Neuronal stem cell (in vitro differentiated cells): ENCODE data around the gene PLCB2.

Experiments used
- DNase-seq: peaks from one replicate; pipeline ENCODE4 v3.0.0-alpha.2; 2013; ENCODE audit warnings: low spot score
- H2AFZ ChIP-seq: one replicate; pipeline ENCODE4 v1.6.1; 2013; ENCODE audit warnings: mild to moderate bottlenecking, low read length, inconsistent platforms
- H2AK5ac ChIP-seq: 2 replicates; pipeline ENCODE4 v1.6.1; 2013; ENCODE audit warnings: low read depth, mild to moderate bottlenecking, inconsistent platforms, low read length, moderate library complexity, mixed read lengths
- H2BK120ac ChIP-seq: 2 replicates; pipeline ENCODE4 v1.6.1; 2013; ENCODE audit warnings: low read depth, mild to moderate bottlenecking, inconsistent platforms, low read length, moderate library complexity, mixed read lengths
- H2BK12ac ChIP-seq: one replicate; pipeline ENCODE4 v1.6.1; 2013; ENCODE audit warnings: low read length, inconsistent platforms
- H2BK15ac ChIP-seq: 2 replicates; pipeline ENCODE4 v1.6.1; 2013; ENCODE audit warnings: mild to moderate bottlenecking, low read length, inconsistent platforms, mixed read lengths
- H2BK5ac ChIP-seq: one replicate; pipeline ENCODE4 v1.6.1; 2013; ENCODE audit warnings: inconsistent platforms, mild to moderate bottlenecking, low read length, moderate library complexity
- H3K14ac ChIP-seq: one replicate; pipeline ENCODE4 v1.6.1; 2013; ENCODE audit warnings: low read length, inconsistent platforms
- H3K18ac ChIP-seq: 2 replicates; pipeline ENCODE4 v1.6.1; 2013; ENCODE audit warnings: low read length, inconsistent platforms
- H3K23ac ChIP-seq: 2 replicates; pipeline ENCODE4 v1.6.1; 2013; ENCODE audit warnings: low read depth, mild to moderate bottlenecking, mixed read lengths, low read length, inconsistent platforms; ENCODE audit not compliant: poor library complexity
- H3K27ac ChIP-seq: replicated peaks from 3 replicates; pipeline ENCODE4 v1.5.1; 2013; ENCODE audit warnings: low read length, inconsistent platforms
- H3K27me3 ChIP-seq, 3 experiments: 2 replicates each; pipeline ENCODE4 v1.6.1; 2013; ENCODE audit warnings: low read length in 3 of 3, mild to moderate bottlenecking in 2 of 3, inconsistent platforms in 1 of 3, low read depth in 1 of 3, mixed read lengths in 1 of 3, moderate library complexity in 1 of 3; ENCODE audit not compliant: control insufficient read depth in 3 of 3, insufficient read depth in 3 of 3
- H3K36me3 ChIP-seq, 2 donors: replicated peaks in 1 of 2; 2 replicates each; pipeline ENCODE4 v1.6.1; 2013; ENCODE audit warnings: low read length in 2 of 2; ENCODE audit not compliant: control insufficient read depth in 2 of 2, insufficient read depth in 2 of 2
- H3K4ac ChIP-seq: 2 replicates; pipeline ENCODE4 v1.6.1; 2013; ENCODE audit warnings: inconsistent platforms, mild to moderate bottlenecking, low read length, moderate library complexity
- H3K4me1 ChIP-seq, 2 donors: 1 replicate in 1 of 2; 2 replicates in 1 of 2; pipeline ENCODE4 v1.6.1; 2013; ENCODE audit warnings: low read length in 2 of 2, low read depth in 1 of 2; ENCODE audit not compliant: control insufficient read depth in 2 of 2, insufficient read depth in 1 of 2
- H3K4me2 ChIP-seq: one replicate; pipeline ENCODE4 v1.6.1; 2013; ENCODE audit warnings: mild to moderate bottlenecking, low read length, inconsistent platforms; ENCODE audit not compliant: insufficient read depth, poor library complexity, severe bottlenecking
- H3K4me3 ChIP-seq, 2 donors: 2 replicates each; pipeline ENCODE4 v1.5.1; 2013; ENCODE audit warnings: low read length in 2 of 2, mild to moderate bottlenecking in 2 of 2, inconsistent platforms in 1 of 2, moderate library complexity in 1 of 2
- H3K79me1 ChIP-seq: one replicate; pipeline ENCODE4 v1.6.1; 2013; ENCODE audit warnings: low read depth, mild to moderate bottlenecking, inconsistent platforms, low read length, moderate library complexity
- H3K9ac ChIP-seq: one replicate; pipeline ENCODE4 v1.6.1; 2013; ENCODE audit warnings: mild to moderate bottlenecking, low read depth, low read length, inconsistent platforms; ENCODE audit not compliant: poor library complexity
- H3K9me3 ChIP-seq, 2 donors: replicated peaks in 1 of 2; 2 replicates each; pipeline versions ENCODE3 to v1.6.1; 2013; ENCODE audit warnings: low read length in 2 of 2, mild to moderate bottlenecking in 2 of 2, inconsistent platforms in 1 of 2, low read depth in 1 of 2, mixed read lengths in 1 of 2, moderate library complexity in 1 of 2; ENCODE audit not compliant: control insufficient read depth in 2 of 2, insufficient read depth in 1 of 2
- H4K8ac ChIP-seq: one replicate; pipeline ENCODE4 v1.6.1; 2013; ENCODE audit warnings: low read depth, mild to moderate bottlenecking, inconsistent platforms, low read length, moderate library complexity
- H4K91ac ChIP-seq: one replicate; pipeline ENCODE4 v1.6.1; 2013; ENCODE audit warnings: low read length, low read depth, mild to moderate bottlenecking, inconsistent platforms; ENCODE audit not compliant: poor library complexity
- WGBS, 2 donors: extraction: QIAGEN DNeasy Blood & Tissue Kit; methylation state at CpG; one replicate each; pipeline ENCODE4 v1.1.7; 2013; ENCODE audit warnings: missing lambda C conversion rate in 2 of 2, mixed read lengths in 1 of 2; ENCODE audit not compliant: insufficient read length in 2 of 2, insufficient replicate concordance in 1 of 2; ENCODE audit errors: extremely low coverage in 2 of 2; 5-methylcytosine and 5-hydroxymethylcytosine counted together

Gene PLCB2

DNA sequence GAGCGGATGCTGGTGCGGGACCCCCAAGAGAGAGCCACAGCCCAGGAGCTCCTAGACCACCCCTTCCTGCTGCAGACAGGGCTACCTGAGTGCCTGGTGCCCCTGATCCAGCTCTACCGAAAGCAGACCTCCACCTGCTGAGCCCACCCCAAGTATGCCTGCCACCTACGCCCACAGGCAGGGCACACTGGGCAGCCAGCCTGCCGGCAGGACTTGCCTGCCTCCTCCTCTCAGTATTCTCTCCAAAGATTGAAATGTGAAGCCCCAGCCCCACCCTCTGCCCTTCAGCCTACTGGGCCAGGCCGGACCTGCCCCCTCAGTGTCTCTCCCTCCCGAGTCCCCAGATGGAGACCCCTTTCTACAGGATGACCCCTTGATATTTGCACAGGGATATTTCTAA lies 31.8 kb downstream of the PLCB2 start:
- H2BK15ac ChIP-seq, result no peak overlapping the region
- H2BK12ac ChIP-seq, result no peak overlapping the region
- no peak overlapping the region for H4K91ac ChIP-seq
- H3K14ac ChIP-seq, result no peak overlapping the region
- peaks cover 1% of the 10 kb centered on the region for H3K79me1 ChIP-seq
- peaks cover 0 to 27% (median 10%) of the 10 kb centered on the region in 3 experiments for H3K27me3 ChIP-seq
- H3K4me2 ChIP-seq, result no peak overlapping the region
- H3K18ac ChIP-seq, result no peak overlapping the region
- no peaks in the 10 kb centered on the region for H3K36me3 ChIP-seq
- no peak overlapping the region for H2BK120ac ChIP-seq
- H3K23ac ChIP-seq, result no peak overlapping the region
- no peak overlapping the region for H2BK5ac ChIP-seq
- no peak overlapping the region for H3K9ac ChIP-seq
- H3K9me3 ChIP-seq, result peaks cover 0 to 2% of the 10 kb centered on the region in 2 donors
- H3K4ac ChIP-seq, result no peak overlapping the region
- H2AFZ ChIP-seq, result peak overlapping the region; percentile 21
- WGBS, 2 donors, result no CpG with 5 or more reads among the region's 7 CpGs
- no peak overlapping the region for H4K8ac ChIP-seq
- H3K4me3 ChIP-seq, result no peak overlapping the region
- no peak overlapping the region for H3K27ac ChIP-seq
- no peak for DNase-seq
- peaks cover 4 to 31% of the 10 kb centered on the region in 2 donors for H3K4me1 ChIP-seq
- peak overlapping the region; percentile 44 for H2AK5ac ChIP-seq

DNA sequence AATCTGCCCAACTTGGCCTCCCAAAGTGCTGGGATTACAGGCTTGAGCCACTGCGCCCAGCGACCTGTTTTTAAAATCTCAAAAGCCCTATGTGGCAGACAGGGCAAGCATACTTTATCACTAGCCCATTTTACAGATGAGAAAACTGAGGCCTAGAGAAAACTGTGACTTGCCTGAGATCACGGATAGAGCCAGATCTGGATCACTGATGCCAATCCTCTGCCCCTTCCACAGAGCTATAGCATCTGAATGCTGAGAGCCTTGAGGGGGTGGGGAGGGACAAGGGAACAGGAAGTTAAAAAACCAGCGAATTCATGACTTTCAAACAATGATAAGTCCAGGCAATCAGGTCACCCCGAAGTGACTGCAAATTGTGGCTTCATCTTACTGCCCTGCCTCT lies 32.2 kb downstream of the PLCB2 start:
- H3K4ac ChIP-seq, result no peak overlapping the region
- no peak overlapping the region for H2BK12ac ChIP-seq
- peaks cover 4 to 27% of the 10 kb centered on the region in 2 donors for H3K4me1 ChIP-seq
- no peak for DNase-seq
- H3K4me3 ChIP-seq, result no peak overlapping the region
- no peak overlapping the region for H2BK15ac ChIP-seq
- H3K9me3 ChIP-seq, result peaks cover 0 to 2% of the 10 kb centered on the region in 2 donors
- H3K14ac ChIP-seq, result no peak overlapping the region
- no peak overlapping the region for H2BK5ac ChIP-seq
- peaks cover 0 to 22% (median 7%) of the 10 kb centered on the region in 3 experiments for H3K27me3 ChIP-seq
- H2BK120ac ChIP-seq, result no peak overlapping the region
- H4K8ac ChIP-seq, result no peak overlapping the region
- no peak overlapping the region for H2AFZ ChIP-seq
- no peak overlapping the region for H3K27ac ChIP-seq
- no peak overlapping the region for H4K91ac ChIP-seq
- no peaks in the 10 kb centered on the region for H3K36me3 ChIP-seq
- no CpG with 5 or more reads among the region's 5 CpGs for WGBS, 2 donors
- no peak overlapping the region for H3K9ac ChIP-seq
- no peak overlapping the region for H3K4me2 ChIP-seq
- peaks cover 1% of the 10 kb centered on the region for H3K79me1 ChIP-seq
- H3K23ac ChIP-seq, result no peak overlapping the region
- peak overlapping the region; percentile 44 for H2AK5ac ChIP-seq
- H3K18ac ChIP-seq, result no peak overlapping the region

DNA sequence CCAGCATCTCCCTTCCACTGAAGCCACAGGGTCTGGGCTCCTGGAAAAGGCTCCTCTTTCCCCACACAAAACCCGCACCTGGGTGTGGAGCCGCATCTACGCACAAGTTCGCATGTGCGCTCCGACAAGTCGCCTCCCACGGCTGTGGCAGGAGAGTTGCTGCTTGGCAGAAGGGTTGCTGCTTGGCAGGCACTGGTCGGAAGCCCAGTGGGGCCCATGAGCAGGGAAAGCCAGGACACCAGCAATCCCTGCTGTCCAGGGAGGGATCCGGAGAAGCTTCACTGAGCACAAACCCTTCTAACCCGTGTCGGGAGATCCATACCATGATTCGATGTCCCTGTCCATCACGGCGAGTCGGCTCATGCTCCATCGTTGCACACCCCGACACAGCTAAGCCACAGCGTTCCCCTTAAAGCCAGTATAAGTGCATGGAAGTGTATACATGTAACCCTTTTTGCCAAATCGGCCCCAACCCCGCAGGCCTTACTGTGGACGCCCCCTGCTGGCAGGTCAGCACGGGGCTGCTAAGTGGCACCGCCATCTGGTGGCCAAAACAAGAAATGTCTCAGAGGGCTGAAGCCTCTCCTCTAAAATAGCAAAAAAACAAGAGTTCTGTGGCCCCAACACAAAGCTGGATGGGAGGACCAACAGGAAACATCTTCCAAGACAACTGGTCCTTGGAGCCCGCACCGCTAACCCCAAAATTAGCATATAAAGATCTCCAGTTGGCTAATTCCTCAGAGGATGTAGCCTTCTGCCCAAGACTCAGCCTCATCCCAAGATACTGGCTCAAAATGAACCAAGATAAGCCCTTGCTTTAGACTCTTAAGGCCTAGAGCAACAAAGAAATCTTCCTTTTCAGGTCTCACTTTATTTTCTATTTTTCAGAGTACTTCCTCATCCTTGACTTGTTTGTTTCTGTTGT lies 33.1 kb downstream of the PLCB2 start:
- H3K27me3 ChIP-seq, result peaks cover 0 to 13% (median 0%) of the 10 kb centered on the region in 3 experiments

DNA sequence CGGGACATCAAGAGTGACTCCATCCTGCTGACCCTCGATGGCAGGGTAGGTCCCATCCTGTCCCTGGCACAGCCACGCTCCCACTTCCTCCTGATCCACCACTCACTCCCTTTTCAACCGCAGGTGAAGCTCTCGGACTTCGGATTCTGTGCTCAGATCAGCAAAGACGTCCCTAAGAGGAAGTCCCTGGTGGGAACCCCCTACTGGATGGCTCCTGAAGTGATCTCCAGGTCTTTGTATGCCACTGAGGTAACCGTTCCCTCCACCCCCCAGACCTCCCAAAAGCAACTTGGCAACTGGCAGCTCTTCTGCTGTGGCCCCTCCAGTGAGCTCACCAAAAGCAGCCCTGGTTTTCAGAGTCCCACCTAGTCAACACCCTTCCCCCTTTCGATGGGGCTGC lies 34.3 kb downstream of the PLCB2 start:
- peaks cover 0 to 3% of the 10 kb centered on the region in 2 donors for H3K9me3 ChIP-seq
- WGBS, 2 donors, result no CpG with 5 or more reads among the region's 9 CpGs
- H2BK120ac ChIP-seq, result peak overlapping the region; percentile 54
- H3K18ac ChIP-seq, result peak overlapping the region; percentile 20
- peak overlapping the region; percentile 67 for H2AK5ac ChIP-seq
- no peak overlapping the region for H3K4me3 ChIP-seq
- no peak overlapping the region for H2BK12ac ChIP-seq
- no peak overlapping the region for H3K4me2 ChIP-seq
- H2BK5ac ChIP-seq, result no peak overlapping the region
- DNase-seq, result no peak
- peaks cover 1% of the 10 kb centered on the region for H3K79me1 ChIP-seq
- H3K14ac ChIP-seq, result no peak overlapping the region
- no peak overlapping the region for H4K91ac ChIP-seq
- no peak overlapping the region for H3K4ac ChIP-seq
- H3K36me3 ChIP-seq, result no peaks in the 10 kb centered on the region
- H3K23ac ChIP-seq, result peak overlapping the region; percentile 11
- peaks cover 0 to 19% of the 10 kb centered on the region in 2 donors for H3K4me1 ChIP-seq
- H2BK15ac ChIP-seq, result peak overlapping the region; percentile 65
- no peak overlapping the region for H3K27ac ChIP-seq
- peaks cover 0 to 4% (median 0%) of the 10 kb centered on the region in 3 experiments for H3K27me3 ChIP-seq
- H4K8ac ChIP-seq, result no peak overlapping the region
- no peak overlapping the region for H2AFZ ChIP-seq
- H3K9ac ChIP-seq, result peak overlapping the region; percentile 53

More for the DNA sequence above, 33.1 kb downstream of the PLCB2 start:
- Histone ChIP-seq H3K27ac (no peak overlapping the region), H3K4me2 (no peak overlapping the region), H2BK15ac (no peak overlapping the region), H3K9ac (no peak overlapping the region), H2BK5ac (no peak overlapping the region), H3K4me3 (no peak overlapping the region), H3K36me3 (no peaks in the 10 kb centered on the region), H3K23ac (peak overlapping the region; percentile 12), H3K14ac (no peak overlapping the region), H3K4me1 (peaks cover 2 to 26% of the 10 kb centered on the region in 2 donors), H3K4ac (no peak overlapping the region), H3K18ac (no peak overlapping the region), H4K91ac (no peak overlapping the region), H2BK120ac (no peak overlapping the region), H4K8ac (no peak overlapping the region), H2BK12ac (no peak overlapping the region), H2AFZ (peak overlapping the region; percentile 9), H3K79me1 (peaks cover 1% of the 10 kb centered on the region), H2AK5ac (peak overlapping the region; percentile 67), H3K9me3 (peaks cover 0 to 3% of the 10 kb centered on the region in 2 donors)
- DNase-seq, result peak; percentile 81
- no CpG with 5 or more reads among the region's 26 CpGs for WGBS, 2 donors
